ENCODE data around the gene DENND11.

DENND11 gene, protein sequence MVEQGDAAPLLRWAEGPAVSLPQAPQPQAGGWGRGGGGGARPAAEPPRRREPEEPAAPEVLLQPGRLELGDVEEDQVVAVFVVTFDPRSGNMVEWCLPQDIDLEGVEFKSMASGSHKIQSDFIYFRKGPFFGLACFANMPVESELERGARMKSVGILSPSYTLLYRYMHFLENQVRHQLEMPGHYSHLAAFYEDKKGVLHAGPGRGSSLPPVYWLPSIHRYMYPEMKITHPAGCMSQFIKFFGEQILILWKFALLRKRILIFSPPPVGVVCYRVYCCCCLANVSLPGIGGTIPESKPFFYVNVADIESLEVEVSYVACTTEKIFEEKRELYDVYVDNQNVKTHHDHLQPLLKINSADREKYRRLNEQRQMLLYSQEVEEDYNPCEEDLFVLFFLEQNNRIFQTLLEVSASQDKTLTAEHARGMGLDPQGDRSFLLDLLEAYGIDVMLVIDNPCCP

DNA sequence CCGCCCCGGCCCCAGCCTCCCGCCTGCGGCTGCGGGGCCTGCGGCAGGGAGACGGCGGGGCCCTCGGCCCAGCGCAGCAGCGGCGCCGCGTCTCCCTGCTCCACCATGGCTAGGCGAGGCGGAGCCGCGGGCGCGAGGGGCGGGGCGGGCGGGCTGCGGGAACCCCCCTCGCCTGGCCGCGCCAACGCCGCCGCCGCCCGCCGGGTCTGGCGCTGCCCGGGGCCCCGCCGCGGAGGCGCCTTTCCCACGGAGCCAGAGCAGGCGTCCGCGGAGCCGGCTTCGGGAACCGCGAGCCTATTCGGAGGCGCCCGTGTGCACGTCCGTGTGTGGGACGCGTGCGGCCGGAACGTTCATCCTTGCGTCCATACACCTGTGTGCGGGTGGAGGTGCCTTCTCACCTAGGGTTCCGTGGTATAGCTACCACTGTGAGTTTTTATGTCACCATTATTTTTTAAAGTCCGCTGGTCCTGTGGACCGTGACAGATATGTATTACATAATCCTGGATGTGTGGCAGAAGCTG, at the start of gene DENND11:
DENND11 (minus strand) TSS at position 120 of the 521 bp plus-strand sequence; CDS start at position 107, 13 bp downstream.
- Histone ChIP-seq H3K27me3 (replicated peaks) (no peaks in the 10 kb centered on the region), H3K36me3 (replicated peaks) (no peaks in the 10 kb centered on the region), H3K4me3 (ENCODE audit: low read depth, low read length) (peak within 1 kb of the TSS; percentile 69), H3K27ac (no peak within 1 kb of the TSS)
- TF ChIP-seq, protein P1, sequence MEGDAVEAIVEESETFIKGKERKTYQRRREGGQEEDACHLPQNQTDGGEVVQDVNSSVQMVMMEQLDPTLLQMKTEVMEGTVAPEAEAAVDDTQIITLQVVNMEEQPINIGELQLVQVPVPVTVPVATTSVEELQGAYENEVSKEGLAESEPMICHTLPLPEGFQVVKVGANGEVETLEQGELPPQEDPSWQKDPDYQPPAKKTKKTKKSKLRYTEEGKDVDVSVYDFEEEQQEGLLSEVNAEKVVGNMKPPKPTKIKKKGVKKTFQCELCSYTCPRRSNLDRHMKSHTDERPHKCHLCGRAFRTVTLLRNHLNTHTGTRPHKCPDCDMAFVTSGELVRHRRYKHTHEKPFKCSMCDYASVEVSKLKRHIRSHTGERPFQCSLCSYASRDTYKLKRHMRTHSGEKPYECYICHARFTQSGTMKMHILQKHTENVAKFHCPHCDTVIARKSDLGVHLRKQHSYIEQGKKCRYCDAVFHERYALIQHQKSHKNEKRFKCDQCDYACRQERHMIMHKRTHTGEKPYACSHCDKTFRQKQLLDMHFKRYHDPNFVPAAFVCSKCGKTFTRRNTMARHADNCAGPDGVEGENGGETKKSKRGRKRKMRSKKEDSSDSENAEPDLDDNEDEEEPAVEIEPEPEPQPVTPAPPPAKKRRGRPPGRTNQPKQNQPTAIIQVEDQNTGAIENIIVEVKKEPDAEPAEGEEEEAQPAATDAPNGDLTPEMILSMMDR (IDR thresholded peaks at IDR 0.05; ENCODE audit: low read depth, low read length, missing control alignments): no peak
- in situ Hi-C loops (cut with HindIII; ENCODE audit: low pct_ligation_motif_present, low sequenced_read_pairs): no loop called here
- DNase-seq: no peak

DNA sequence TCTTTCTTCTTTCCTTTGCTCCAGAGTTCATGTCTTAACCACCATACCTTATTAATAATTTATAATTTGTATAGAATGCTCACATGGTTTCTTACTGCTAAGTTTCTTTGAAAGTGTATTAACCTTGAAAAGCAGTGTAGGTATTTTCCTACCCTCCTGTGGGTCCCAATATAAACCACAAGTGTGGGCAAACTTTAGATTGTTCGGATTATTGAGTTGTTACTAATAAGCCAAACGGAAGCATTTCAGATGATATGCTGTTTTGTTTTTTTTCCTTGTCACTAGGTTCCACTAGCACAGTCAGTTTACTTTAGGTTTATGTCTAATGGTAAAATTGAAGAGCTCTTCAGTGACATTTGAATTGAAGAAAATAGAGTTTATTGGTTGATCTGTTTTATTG, 46.4 kb upstream of the DENND11 start:
- DNase-seq: peak; percentile 45
- H3K27ac ChIP-seq: peak overlapping the region; percentile 36
- in situ Hi-C loops (cut with HindIII; ENCODE audit: low pct_ligation_motif_present, low sequenced_read_pairs): no loop called here
- peaks cover 72% of the 10 kb centered on the region for H3K36me3 ChIP-seq (replicated peaks)
- H3K27me3 ChIP-seq (replicated peaks): no peaks in the 10 kb centered on the region
- H3K4me3 ChIP-seq (ENCODE audit: low read depth, low read length): no peak overlapping the region
- TF ChIP-seq, protein P1 (IDR thresholded peaks at IDR 0.05; ENCODE audit: low read depth, low read length, missing control alignments): no peak

DNA sequence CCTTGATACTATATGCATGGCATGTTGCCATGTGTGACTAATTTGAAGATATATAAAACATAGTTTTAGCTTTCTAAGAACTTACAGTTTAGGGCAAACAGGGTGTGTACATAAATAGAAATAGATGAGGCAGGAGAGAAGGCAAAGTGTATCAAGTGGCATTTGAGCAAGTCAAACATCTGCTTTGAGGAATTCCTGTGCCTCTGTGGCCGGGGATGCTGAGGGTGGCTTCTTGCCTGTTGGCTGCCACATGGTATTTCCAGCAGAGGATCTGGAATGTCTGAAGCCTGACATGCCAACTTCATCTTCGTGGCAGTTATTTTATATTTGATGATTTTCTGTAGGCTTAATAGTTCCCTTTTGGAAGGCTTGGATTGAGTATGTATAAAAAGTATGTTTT, 42.2 kb upstream of the DENND11 start:
- no peaks in the 10 kb centered on the region for H3K27me3 ChIP-seq (replicated peaks)
- in situ Hi-C loops (cut with HindIII; ENCODE audit: low pct_ligation_motif_present, low sequenced_read_pairs): no loop called here
- TF ChIP-seq, protein P1 (IDR thresholded peaks at IDR 0.05; ENCODE audit: low read depth, low read length, missing control alignments): no peak
- H3K27ac ChIP-seq: no peak overlapping the region
- peaks cover 58% of the 10 kb centered on the region for H3K36me3 ChIP-seq (replicated peaks)
- no peak overlapping the region for H3K4me3 ChIP-seq (ENCODE audit: low read depth, low read length)
- no peak for DNase-seq

DNA sequence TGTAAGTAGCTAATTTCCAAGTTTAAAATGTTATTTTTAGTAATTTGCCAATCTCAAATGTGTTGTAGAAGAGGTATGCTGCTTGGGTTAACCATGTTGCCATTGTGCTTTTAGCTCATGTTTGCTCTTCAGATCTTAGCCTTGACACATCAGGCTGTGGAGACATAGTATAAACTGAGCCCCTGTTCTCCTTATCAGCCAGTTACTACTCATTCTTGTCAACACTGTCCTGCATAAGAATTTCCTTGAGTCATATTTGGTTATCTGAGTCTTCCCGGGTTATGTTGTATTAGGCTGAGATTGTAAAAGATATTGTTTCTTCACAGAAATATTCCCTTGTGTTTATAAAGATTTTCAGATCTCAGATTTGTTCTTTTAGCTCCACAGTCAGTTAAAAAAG, 40.3 kb upstream of the DENND11 start:
- peak; percentile 27 for DNase-seq
- TF ChIP-seq, protein P1 (IDR thresholded peaks at IDR 0.05; ENCODE audit: low read depth, low read length, missing control alignments): no peak
- peaks cover 48% of the 10 kb centered on the region for H3K36me3 ChIP-seq (replicated peaks)
- H3K27me3 ChIP-seq (replicated peaks): no peaks in the 10 kb centered on the region
- in situ Hi-C loops (cut with HindIII; ENCODE audit: low pct_ligation_motif_present, low sequenced_read_pairs): no loop called here
- H3K27ac ChIP-seq: no peak overlapping the region
- no peak overlapping the region for H3K4me3 ChIP-seq (ENCODE audit: low read depth, low read length)

DNA sequence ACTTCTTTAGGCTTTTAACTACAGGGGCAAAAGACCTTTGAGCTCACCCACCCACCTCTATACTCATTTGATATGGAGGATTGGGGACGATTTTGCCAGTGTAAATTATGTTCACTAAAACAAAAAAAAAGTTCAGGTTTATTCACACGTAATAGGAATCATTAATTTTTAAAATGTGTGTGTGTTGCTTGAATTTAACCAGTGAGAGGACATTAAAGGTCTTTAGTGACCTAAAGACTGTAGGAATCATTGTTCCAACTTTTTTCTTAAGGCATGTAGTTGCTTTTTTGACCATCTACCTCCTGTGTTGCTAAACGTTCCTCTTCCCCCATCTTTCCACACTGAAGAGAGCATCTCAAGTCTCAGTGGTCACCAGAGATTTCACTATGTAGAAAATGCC, 37.3 kb upstream of the DENND11 start:
- peaks cover 32% of the 10 kb centered on the region for H3K36me3 ChIP-seq (replicated peaks)
- no peak overlapping the region for H3K27ac ChIP-seq
- no peaks in the 10 kb centered on the region for H3K27me3 ChIP-seq (replicated peaks)
- TF ChIP-seq, protein P1 (IDR thresholded peaks at IDR 0.05; ENCODE audit: low read depth, low read length, missing control alignments): no peak
- peak overlapping the region; percentile 99 for H3K4me3 ChIP-seq (ENCODE audit: low read depth, low read length)
- in situ Hi-C loops (cut with HindIII; ENCODE audit: low pct_ligation_motif_present, low sequenced_read_pairs): no loop called here
- DNase-seq: no peak

Data from brain microvascular endothelial cell (primary cell).